HepG2 (cell line): Measurements from ENCODE around the gene AQP6. TPM values are rescaled to one million over a fixed set of nuclear protein-coding genes. Genes with fewer than 3 reads are reported as not detected.
A peak's percentile ranks its signal among the peaks of the same experiment; 100 is the strongest.

Experiments
- ATAC-seq: fragments of 200-7000 bp; cut with Tn5 transposase; 3 replicates; pipeline ENCODE4 v1.9.1; 2020; ENCODE audit warnings: mild to moderate bottlenecking, moderate library complexity
- BruUV-seq: library from RNA; stranded (reverse); fragments of 400-500 nt; replicated peaks from 2 replicates; lab custom pipeline; 2021; lab: Mats Ljungman, UMichigan
- CTCF ChIA-PET: fragments of 300-600 bp; formaldehyde crosslinking; extraction: SDS; loops from one replicate; lab custom pipeline; 2021; ENCODE audit warnings: low total read pairs, inconsistent platforms, low intra/inter-chr PET ratio; lab: Yijun Ruan, JAX
- POLR2A ChIA-PET: fragments of 350-600 bp; sonication (Branson Sonifier 250); formaldehyde crosslinking; loops from one replicate; lab custom pipeline; 2020; ENCODE audit warnings: antibody characterized with exemption, inconsistent platforms; lab: Yijun Ruan, JAX
- DNase-seq: peaks from one replicate; pipeline ENCODE4 v3.0.0-alpha.2; 2015; ENCODE audit warnings: low spot score
- FAIRE-seq: peaks from 3 replicates; lab custom pipeline; 2011; peaks lifted over from hg19 to GRCh38; lab: Jason Lieb, UNC
- H2AFZ ChIP-seq: one replicate; pipeline ENCODE4 v1.6.1; 2011; ENCODE audit warnings: low read length, inconsistent platforms
- H3K27ac ChIP-seq: fragments of 300-600 bp; 3 replicates; pipeline ENCODE4 v1.8.0; 2011; ENCODE audit warnings: mixed run types, mild to moderate bottlenecking, mixed read lengths, low read length, inconsistent platforms; ENCODE audit not compliant: insufficient read depth; ENCODE audit errors: extremely low read length
- H3K27me3 ChIP-seq, 2 experiments: fragments of 200-600 bp in 1 of 2; 2 replicates in 1 of 2; 3 replicates in 1 of 2; pipeline versions ENCODE4 v1.6.0 to v1.8.0; 2011; ENCODE audit warnings: low read length in 2 of 2, mild to moderate bottlenecking in 2 of 2, moderate library complexity in 2 of 2, inconsistent platforms in 1 of 2; ENCODE audit not compliant: insufficient read depth in 2 of 2, control insufficient read depth in 1 of 2
- H3K36me3 ChIP-seq, 2 experiments: fragments of 200-600 bp in 1 of 2; replicated peaks in 1 of 2; 2 replicates in 1 of 2; 3 replicates in 1 of 2; pipeline versions ENCODE4 v1.5.1 to v1.8.0; 2011; ENCODE audit warnings: low read length in 2 of 2, inconsistent platforms in 1 of 2; ENCODE audit not compliant: insufficient read depth in 2 of 2, control insufficient read depth in 1 of 2
- H3K4me1 ChIP-seq: 2 replicates; pipeline ENCODE4 v1.5.1; 2012; ENCODE audit warnings: low read length, inconsistent platforms; ENCODE audit not compliant: insufficient read depth
- H3K4me2 ChIP-seq: 2 replicates; pipeline ENCODE4 v1.6.0; 2011; ENCODE audit warnings: low read depth, low read length, inconsistent platforms
- H3K4me3 ChIP-seq, 3 experiments: fragments of 200-600 bp in 1 of 3; sonication (generic), shearing (Covaris generic) in 1 of 3; replicated peaks in 1 of 3; 2 replicates each; pipeline ENCODE4 v1.5.1; 2011 to 2016; ENCODE audit warnings: low read length in 3 of 3, inconsistent platforms in 2 of 3, low read depth in 2 of 3, mild to moderate bottlenecking in 2 of 3, control low read depth in 1 of 3, mixed read lengths in 1 of 3; ENCODE audit not compliant: insufficient read depth in 1 of 3
- H3K79me2 ChIP-seq: one replicate; pipeline ENCODE4 v1.6.1; 2011; ENCODE audit warnings: low read length, inconsistent platforms; ENCODE audit not compliant: insufficient read depth
- H3K9ac ChIP-seq: 2 replicates; pipeline ENCODE4 v1.6.0; 2011; ENCODE audit warnings: mild to moderate bottlenecking, low read depth, low read length, inconsistent platforms; ENCODE audit not compliant: insufficient read depth
- H3K9me3 ChIP-seq: 2 replicates; pipeline ENCODE4 v1.5.1; 2012; ENCODE audit warnings: mild to moderate bottlenecking, low read length
- H4K20me1 ChIP-seq: 2 replicates; pipeline ENCODE4 v1.6.0; 2011; ENCODE audit warnings: inconsistent platforms, mild to moderate bottlenecking, low read length, moderate library complexity; ENCODE audit not compliant: insufficient read depth
- CEBPB ChIP-seq: IDR thresholded peaks from 2 replicates; pipeline ENCODE4 v1.6.1; 2011; ENCODE audit warnings: low read depth, low read length, improper control_type of control experiment, borderline replicate concordance
- SMC3 ChIP-seq: IDR thresholded peaks from 2 replicates; pipeline ENCODE4 v1.6.1; 2011; ENCODE audit warnings: low read length, improper control_type of control experiment
- ZNF784 ChIP-seq: sonication (generic); formaldehyde crosslinking; IDR thresholded peaks from 2 replicates; pipeline ENCODE4 v1.5.1; 2020; ENCODE audit warnings: missing genetic modification reagents, mild to moderate bottlenecking, borderline replicate concordance
- WGBS: methylation state at CpG from one replicate; pipeline ENCODE4 v1.1.6; 2017; ENCODE audit warnings: low lambda C conversion rate; 5-methylcytosine and 5-hydroxymethylcytosine counted together
- in situ Hi-C: cut with HindIII; loops from 2 replicates; pipeline ENCODE4 v1.10.0; 2017; ENCODE audit warnings: low pct_unique_long_range_greater_than_20kb; ENCODE audit not compliant: extremely low pct_ligation_motif_present
- intact Hi-C: fragments of 100-400 bp; cut with micrococcal nuclease; formaldehyde crosslinking; loops from one replicate; pipeline ENCODE4 v1.10.0; 2022; ENCODE audit not compliant: unreplicated experiment
- polyA plus RNA-seq, 8 experiments: library from polyadenylated mRNA; depleted of rRNA in 3 of 8; stranded (reverse) in 7 of 8; unstranded in 1 of 8; fragments of >200 nt; fragmentation: Illumina TruSeq in 4 of 8; extraction: Trizol in 4 of 8; gene quantifications; 2 replicates each; pipeline versions ENCODE4 v1.2.1 to v1.2.3, GENCODE V29; 2011 to 2016; ENCODE audit warnings: low read depth in 4 of 8, missing spikeins in 1 of 8, mixed read lengths in 1 of 8; ENCODE audit not compliant: insufficient read depth in 1 of 8
- total RNA-seq, 5 experiments: library from RNA; depleted of rRNA; stranded (reverse); fragments of >200 nt; fragmentation: Illumina TruSeq; extraction: Trizol; gene quantifications; 2 replicates each; pipeline ENCODE4 v1.2.3, GENCODE V29; 2016; ENCODE audit warnings: low read depth in 1 of 5

The AQP6 gene
- total and polyA plus RNA-seq, 2 of the 13 experiments (the other 11 are each of a cell fraction or from before 2014, with no cell fraction given), result 0.32 to 1.3 TPM

DNA sequence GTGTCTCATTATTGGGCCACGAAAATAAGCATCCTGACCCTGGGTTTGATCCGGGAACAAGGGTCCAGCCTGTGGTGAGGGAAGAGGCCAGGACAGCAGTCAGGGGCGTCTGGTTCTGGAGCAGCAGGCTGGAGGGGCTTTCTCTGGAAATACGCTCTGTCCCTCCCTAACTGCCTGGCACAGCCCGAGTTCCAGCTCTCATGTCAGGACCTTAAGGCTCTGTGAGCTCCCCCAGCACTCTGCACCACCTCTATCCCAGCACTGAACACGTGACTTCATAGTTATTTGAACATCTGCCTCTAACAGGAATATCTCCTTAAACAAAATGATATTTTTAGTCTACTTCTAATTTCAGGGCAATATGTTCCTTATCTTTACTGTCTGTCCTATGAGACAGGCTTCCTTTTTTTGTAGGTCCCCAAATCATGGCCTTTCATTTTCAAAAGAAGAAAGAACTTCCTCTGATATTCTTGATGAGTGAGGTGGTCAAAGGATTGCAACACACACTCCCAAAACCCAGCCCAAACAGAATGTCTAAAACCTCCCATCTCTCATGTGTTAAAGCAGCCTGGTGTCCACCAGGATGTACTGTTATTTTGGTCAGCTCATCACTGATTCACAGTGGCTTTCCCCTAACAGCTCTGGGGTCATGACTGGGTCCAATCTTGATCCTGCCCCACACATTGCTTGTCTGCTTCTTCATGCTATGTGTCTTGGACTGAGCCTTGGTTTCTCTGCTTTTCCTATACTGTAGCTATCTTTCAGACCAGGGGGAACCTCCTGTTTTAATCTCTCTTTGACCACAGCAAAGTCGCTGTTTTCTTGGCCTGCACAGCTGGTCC is 9.7 kb downstream of the AQP6 start:
- H3K36me3 ChIP-seq, result no peaks in the 10 kb centered on the region
- H3K9ac ChIP-seq, result no peak overlapping the region
- no peak overlapping the region for H2AFZ ChIP-seq
- intact Hi-C loops (loop anchor here (5.0 kb wide), 1 partner anchor 40 kb away; no protein-coding TSS in a partner anchor), in situ Hi-C loops (no loop called here)
- no peak overlapping the region for H3K4me2 ChIP-seq
- no peak for DNase-seq
- no TSS peak for BruUV-seq
- H3K4me3 ChIP-seq, result no peak overlapping the region
- H3K9me3 ChIP-seq, result no peaks in the 10 kb centered on the region
- H4K20me1 ChIP-seq, result no peaks in the 10 kb centered on the region
- WGBS, result 88% methylated on average over 6 of the region's 7 CpGs
- no peak for FAIRE-seq
- H3K79me2 ChIP-seq, result no peaks in the 10 kb centered on the region
- ATAC-seq, result no peak
- H3K27ac ChIP-seq, result no peak overlapping the region
- TF ChIP-seq CEBPB (peak; percentile 15; the same call in 1 of the 2 replicates), SMC3 (no peak)
- H3K27me3 ChIP-seq, result no peaks in the 10 kb centered on the region
- POLR2A ChIA-PET, result interaction anchor here (1.6 kb wide), 1 partner anchor 8 kb away, joined by 4 read pairs; no protein-coding TSS in a partner anchor
- CTCF ChIA-PET, result no interaction called here
- peaks cover 66% of the 10 kb centered on the region for H3K4me1 ChIP-seq

- no peak for TF ChIP-seq ZNF784 (CRISPR knock-in tag)
- TF ChIP-seq, all 625 proteins: peak for 0
- Histone ChIP-seq H3K79me2 (no peaks in the 10 kb centered on the region), H3K9me3 (no peaks in the 10 kb centered on the region), H3K4me1 (peaks cover 70% of the 10 kb centered on the region), H3K4me3 (no peak overlapping the region), H3K4me2 (no peak overlapping the region), H4K20me1 (no peaks in the 10 kb centered on the region), H2AFZ (no peak overlapping the region), H3K27ac (no peak overlapping the region), H3K36me3 (no peaks in the 10 kb centered on the region), H3K9ac (no peak overlapping the region), H3K27me3 (no peaks in the 10 kb centered on the region)
- CTCF ChIA-PET, result no interaction called here
- POLR2A ChIA-PET, result interaction anchor here (1.6 kb wide), 1 partner anchor 10 kb away, joined by 4 read pairs; no protein-coding TSS in a partner anchor
- ATAC-seq (no peak), FAIRE-seq (no peak), DNase-seq (no peak)
- intact Hi-C loops, result loop anchor here (5.0 kb wide), 1 partner anchor 38 kb away; no protein-coding TSS in a partner anchor
- BruUV-seq, result no TSS peak
- WGBS, result 67% methylated on average over 6 of the region's 8 CpGs
- in situ Hi-C loops, result no loop called here
These were observed 11.1 kb downstream of the AQP6 start for GRCh38 chr12:49983892-49984291.
